Ishikawa (cell line): ENCODE measurements around the gene ST6GALNAC3.

Experiments
- CEBPB ChIP-seq: IDR thresholded peaks from 2 replicates; pipeline ENCODE4 v1.6.1; 2012
- CREB1 ChIP-seq: IDR thresholded peaks from 2 replicates; pipeline ENCODE4 v1.6.1; 2012; ENCODE audit warnings: low read depth
- EGR1 ChIP-seq: IDR thresholded peaks from 2 replicates; pipeline ENCODE4 v1.6.1; 2012
- EP300 ChIP-seq: IDR thresholded peaks from 2 replicates; pipeline ENCODE4 v1.6.1; 2012; ENCODE audit warnings: borderline replicate concordance
- FOXM1 ChIP-seq: IDR thresholded peaks from 2 replicates; pipeline ENCODE4 v1.6.1; 2012; ENCODE audit warnings: low read depth, borderline replicate concordance
- NFIC ChIP-seq: IDR thresholded peaks from 2 replicates; pipeline ENCODE4 v1.6.1; 2012
- RAD21 ChIP-seq: IDR thresholded peaks from 2 replicates; pipeline ENCODE4 v1.6.1; 2012; ENCODE audit warnings: low read depth
- TAF1 ChIP-seq: IDR thresholded peaks from 2 replicates; pipeline ENCODE4 v1.6.1; 2012; ENCODE audit warnings: low read depth, mild to moderate bottlenecking
- TCF12 ChIP-seq: IDR thresholded peaks from 2 replicates; pipeline ENCODE4 v1.6.1; 2012; ENCODE audit warnings: low read depth
- TEAD4 ChIP-seq: IDR thresholded peaks from 2 replicates; pipeline ENCODE4 v1.6.1; 2012
- YY1 ChIP-seq: IDR thresholded peaks from 2 replicates; pipeline ENCODE4 v1.6.1; 2012; ENCODE audit warnings: low read depth
- ZBTB7A ChIP-seq: IDR thresholded peaks from 2 replicates; pipeline ENCODE4 v1.6.1; 2012; ENCODE audit warnings: low read depth
- TF ChIP-seq, protein P1 (sequence below): IDR thresholded peaks from 2 replicates; pipeline ENCODE4 v1.6.1; 2012
- TF ChIP-seq, protein P2 (sequence below): IDR thresholded peaks from 2 replicates; pipeline ENCODE4 v1.6.1; 2012
- TF ChIP-seq, protein P3 (sequence below): IDR thresholded peaks from 2 replicates; pipeline ENCODE4 v1.6.1; 2012; ENCODE audit warnings: low read depth, mild to moderate bottlenecking

ST6GALNAC3 gene

DNA sequence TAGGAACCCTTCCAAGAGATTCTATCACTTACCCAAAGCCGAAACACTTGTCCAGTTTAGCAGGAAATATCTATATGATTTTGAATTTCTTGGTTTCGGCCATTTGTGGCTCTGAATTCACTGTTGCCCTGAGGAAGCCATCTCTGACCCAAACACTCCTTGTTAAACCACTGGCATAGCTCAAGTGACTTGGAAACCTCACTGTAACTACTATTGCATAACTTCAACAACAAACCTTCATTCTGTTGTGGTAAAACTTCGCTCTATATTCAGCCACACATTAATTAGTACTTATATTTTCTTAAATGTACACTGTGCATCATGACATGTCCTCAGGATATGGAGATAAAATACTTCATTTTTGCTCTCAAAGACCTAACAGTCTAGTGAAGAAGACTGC lies 63.2 kb downstream of the ST6GALNAC3 start:
- no peak for TF ChIP-seq FOXM1
- TF ChIP-seq EP300: no peak
- no peak for TF ChIP-seq TEAD4
- TF ChIP-seq CREB1: no peak
- TF ChIP-seq, protein P1, sequence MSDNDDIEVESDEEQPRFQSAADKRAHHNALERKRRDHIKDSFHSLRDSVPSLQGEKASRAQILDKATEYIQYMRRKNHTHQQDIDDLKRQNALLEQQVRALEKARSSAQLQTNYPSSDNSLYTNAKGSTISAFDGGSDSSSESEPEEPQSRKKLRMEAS: no peak
- no peak for TF ChIP-seq YY1
- no peak for TF ChIP-seq TCF12
- TF ChIP-seq, protein P2, sequence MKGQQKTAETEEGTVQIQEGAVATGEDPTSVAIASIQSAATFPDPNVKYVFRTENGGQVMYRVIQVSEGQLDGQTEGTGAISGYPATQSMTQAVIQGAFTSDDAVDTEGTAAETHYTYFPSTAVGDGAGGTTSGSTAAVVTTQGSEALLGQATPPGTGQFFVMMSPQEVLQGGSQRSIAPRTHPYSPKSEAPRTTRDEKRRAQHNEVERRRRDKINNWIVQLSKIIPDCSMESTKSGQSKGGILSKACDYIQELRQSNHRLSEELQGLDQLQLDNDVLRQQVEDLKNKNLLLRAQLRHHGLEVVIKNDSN: no peak

DNA sequence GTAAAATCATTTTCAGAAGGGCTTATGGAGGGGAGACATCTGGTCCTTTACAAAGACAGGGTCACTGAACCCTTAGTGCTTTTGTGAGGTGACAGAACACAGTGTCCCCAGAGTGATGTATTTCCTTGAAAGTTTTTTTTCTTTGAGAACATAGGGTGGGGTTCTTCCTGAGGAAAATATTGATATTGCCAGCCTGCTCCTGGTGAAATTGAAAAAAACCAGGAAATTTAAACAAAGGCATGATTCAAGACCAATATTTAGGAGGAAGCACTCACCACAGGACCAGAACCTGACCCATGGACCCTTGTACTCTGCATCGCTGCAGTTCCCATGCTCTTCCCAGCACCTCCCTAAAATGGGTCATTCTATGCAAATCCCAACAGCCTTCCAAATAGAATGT lies 63.7 kb downstream of the ST6GALNAC3 start:
- TF ChIP-seq EP300 (no peak), CEBPB (no peak), CREB1 (no peak), TAF1 (no peak), TEAD4 (no peak), NFIC (no peak), ZBTB7A (no peak), TCF12 (no peak), RAD21 (no peak), EGR1 (no peak), FOXM1 (no peak), YY1 (no peak)
- TF ChIP-seq, protein P2: no peak
- TF ChIP-seq, protein P3, sequence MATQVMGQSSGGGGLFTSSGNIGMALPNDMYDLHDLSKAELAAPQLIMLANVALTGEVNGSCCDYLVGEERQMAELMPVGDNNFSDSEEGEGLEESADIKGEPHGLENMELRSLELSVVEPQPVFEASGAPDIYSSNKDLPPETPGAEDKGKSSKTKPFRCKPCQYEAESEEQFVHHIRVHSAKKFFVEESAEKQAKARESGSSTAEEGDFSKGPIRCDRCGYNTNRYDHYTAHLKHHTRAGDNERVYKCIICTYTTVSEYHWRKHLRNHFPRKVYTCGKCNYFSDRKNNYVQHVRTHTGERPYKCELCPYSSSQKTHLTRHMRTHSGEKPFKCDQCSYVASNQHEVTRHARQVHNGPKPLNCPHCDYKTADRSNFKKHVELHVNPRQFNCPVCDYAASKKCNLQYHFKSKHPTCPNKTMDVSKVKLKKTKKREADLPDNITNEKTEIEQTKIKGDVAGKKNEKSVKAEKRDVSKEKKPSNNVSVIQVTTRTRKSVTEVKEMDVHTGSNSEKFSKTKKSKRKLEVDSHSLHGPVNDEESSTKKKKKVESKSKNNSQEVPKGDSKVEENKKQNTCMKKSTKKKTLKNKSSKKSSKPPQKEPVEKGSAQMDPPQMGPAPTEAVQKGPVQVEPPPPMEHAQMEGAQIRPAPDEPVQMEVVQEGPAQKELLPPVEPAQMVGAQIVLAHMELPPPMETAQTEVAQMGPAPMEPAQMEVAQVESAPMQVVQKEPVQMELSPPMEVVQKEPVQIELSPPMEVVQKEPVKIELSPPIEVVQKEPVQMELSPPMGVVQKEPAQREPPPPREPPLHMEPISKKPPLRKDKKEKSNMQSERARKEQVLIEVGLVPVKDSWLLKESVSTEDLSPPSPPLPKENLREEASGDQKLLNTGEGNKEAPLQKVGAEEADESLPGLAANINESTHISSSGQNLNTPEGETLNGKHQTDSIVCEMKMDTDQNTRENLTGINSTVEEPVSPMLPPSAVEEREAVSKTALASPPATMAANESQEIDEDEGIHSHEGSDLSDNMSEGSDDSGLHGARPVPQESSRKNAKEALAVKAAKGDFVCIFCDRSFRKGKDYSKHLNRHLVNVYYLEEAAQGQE: no peak
- TF ChIP-seq, protein P1: no peak

DNA sequence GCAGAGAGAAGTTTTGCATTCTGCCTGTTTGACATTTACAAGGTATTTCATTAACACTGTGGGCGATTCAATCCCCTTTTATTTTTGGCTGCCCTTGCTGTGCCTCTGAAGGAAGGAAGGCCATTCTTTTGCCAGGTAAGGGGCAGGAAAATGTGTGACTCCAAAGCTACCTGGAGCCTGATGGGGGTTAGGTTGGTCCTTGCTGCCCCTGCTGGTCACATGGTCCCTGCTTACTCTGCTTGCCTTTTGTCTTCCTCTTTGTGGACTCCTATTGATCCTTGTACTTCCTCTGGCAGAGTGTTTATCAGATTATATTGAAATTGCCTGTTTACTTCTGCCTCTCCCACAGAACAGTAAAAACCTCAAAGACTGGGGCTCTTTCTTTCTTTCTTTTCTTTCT lies 65.7 kb downstream of the ST6GALNAC3 start:
- no peak for TF ChIP-seq NFIC
- TF ChIP-seq, protein P2: 0 out of 2 replicates have a peak, but pooled peaks have one; percentile 18

DNA sequence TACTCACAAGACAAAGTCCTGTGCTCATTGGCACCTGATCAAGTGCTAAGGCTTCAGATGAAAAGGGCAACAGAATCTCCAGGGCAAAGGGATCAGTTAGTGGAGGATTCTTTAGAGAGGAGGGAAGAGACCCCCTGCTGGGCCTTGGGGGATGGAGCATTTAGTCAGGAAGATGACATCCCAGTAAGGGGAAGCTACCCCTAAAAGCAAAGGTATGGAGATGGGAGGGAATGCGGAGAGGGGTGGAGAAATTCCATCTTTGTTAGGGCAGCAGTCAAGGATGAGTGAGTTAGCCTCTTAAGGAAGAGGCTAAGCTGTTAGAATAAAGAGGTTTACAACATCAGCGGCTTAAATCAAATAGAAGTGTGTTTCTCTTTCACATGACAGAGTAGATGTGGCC lies 67.4 kb downstream of the ST6GALNAC3 start:
- TF ChIP-seq FOXM1 (no peak), TCF12 (no peak), CEBPB (no peak), RAD21 (no peak), TAF1 (no peak), EP300 (no peak), YY1 (no peak), CREB1 (no peak), NFIC (no peak), TEAD4 (no peak), ZBTB7A (no peak)
- TF ChIP-seq, protein P2: no peak

DNA sequence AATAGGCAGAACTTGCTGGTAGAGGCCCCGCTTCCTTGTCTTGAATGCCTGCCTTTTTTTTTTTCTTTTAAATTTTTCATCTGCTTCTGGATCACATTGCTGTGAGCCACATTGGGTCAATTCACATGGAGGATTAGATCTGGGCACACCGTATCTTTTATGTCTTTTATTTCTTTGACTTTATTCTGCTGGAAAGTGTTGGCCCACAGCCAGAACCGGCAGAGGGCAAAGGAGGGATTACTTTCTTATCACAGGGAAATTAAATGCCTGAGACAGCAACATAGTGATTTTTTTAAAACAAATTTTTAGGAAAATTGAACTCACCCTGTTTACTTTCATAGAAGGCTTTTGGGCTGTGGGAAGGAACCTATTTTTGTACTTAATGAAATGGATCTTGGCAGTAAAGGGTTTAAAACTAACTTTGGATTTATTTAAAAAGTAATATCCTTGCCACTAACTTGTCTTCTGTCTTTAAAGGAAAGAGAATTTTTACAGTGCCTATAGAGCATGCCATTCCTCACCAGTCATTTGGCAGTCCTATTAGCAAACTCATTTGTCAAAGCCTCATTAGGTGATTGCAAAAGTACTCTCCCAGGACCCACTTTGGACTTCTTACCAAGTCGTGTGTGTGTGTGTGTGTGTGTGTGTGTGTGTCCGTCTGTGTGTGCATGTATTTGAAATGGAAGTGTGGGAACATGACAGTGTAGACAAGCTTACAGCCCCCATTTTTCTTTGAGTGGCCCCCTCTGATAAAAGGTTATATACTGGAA lies 68.4 kb downstream of the ST6GALNAC3 start:
- TF ChIP-seq, protein P2: no peak
- no peak for TF ChIP-seq FOXM1
- TF ChIP-seq, protein P3: no peak
- no peak for TF ChIP-seq TCF12
- no peak for TF ChIP-seq CEBPB
- no peak for TF ChIP-seq TAF1
- TF ChIP-seq RAD21: no peak
- TF ChIP-seq, protein P1: no peak
- no peak for TF ChIP-seq NFIC
- no peak for TF ChIP-seq ZBTB7A
- no peak for TF ChIP-seq YY1
- TF ChIP-seq TEAD4: no peak
- TF ChIP-seq EGR1: no peak
- no peak for TF ChIP-seq CREB1
- no peak for TF ChIP-seq EP300
